VCaP (cell line): Measurements from ENCODE around the gene RBM47.

Source experiments
- H3K27ac ChIP-seq: fragments of 450-650 bp; 2 replicates; pipeline ENCODE4 v1.5.1; 2017
- CTCF ChIP-seq: fragments of 450-650 bp; conservative IDR thresholded peaks from 2 replicates; pipeline ENCODE4 v1.5.1; 2017; ENCODE audit warnings: mild to moderate bottlenecking, moderate library complexity

The RBM47 gene

GRCh38 chr4:40544221-40544620 lies 85.4 kb downstream of the RBM47 start:
- TF ChIP-seq CTCF: no peak
- H3K27ac ChIP-seq: 0 out of 2 replicates have a peak overlapping the region, but pooled peaks have one; percentile 5

GRCh38 chr4:40540800-40541199 lies 88.9 kb downstream of the RBM47 start:
- TF ChIP-seq CTCF: no peak
- H3K27ac ChIP-seq: no peak overlapping the region

- no peak overlapping the region for H3K27ac ChIP-seq
- no peak for TF ChIP-seq CTCF
These were observed 93.6 kb downstream of the RBM47 start for GRCh38 chr4:40536032-40536431.

- no peak overlapping the region for H3K27ac ChIP-seq
- no peak for TF ChIP-seq CTCF
These were observed 98.0 kb downstream of the RBM47 start for GRCh38 chr4:40531636-40532023.

- H3K27ac ChIP-seq: no peak overlapping the region
- no peak for TF ChIP-seq CTCF
These were observed 98.6 kb downstream of the RBM47 start for GRCh38 chr4:40530961-40531635.

GRCh38 chr4:40526741-40527140 lies 102.9 kb downstream of the RBM47 start:
- no peak for TF ChIP-seq CTCF
- H3K27ac ChIP-seq: peak overlapping the region; percentile 96

- peak overlapping the region; percentile 96 for H3K27ac ChIP-seq
- TF ChIP-seq CTCF: no peak
These were observed 103.7 kb downstream of the RBM47 start for GRCh38 chr4:40525752-40526598.
